Astrocyte of the cerebellum (primary cell): Measurements from ENCODE around the gene GOSR2.

Source experiments
- DNase-seq: peaks from one replicate; pipeline ENCODE4 v3.0.0-alpha.2; 2011; ENCODE audit warnings: low read depth
- H3K4me3 ChIP-seq: 2 replicates; pipeline ENCODE4 v1.5.1; 2011; ENCODE audit warnings: mild to moderate bottlenecking, low read depth, low read length, moderate library complexity
- CTCF ChIP-seq: IDR thresholded peaks from 2 replicates; pipeline ENCODE4 v1.5.1; 2012; ENCODE audit warnings: low read length, low read depth, moderate library complexity, mild to moderate bottlenecking; ENCODE audit errors: missing control alignments
- in situ Hi-C: cut with HindIII; loops from 2 replicates; pipeline ENCODE4 v1.10.0; 2017; ENCODE audit warnings: low sequenced_read_pairs

The GOSR2 gene

GRCh38 chr17:46877466-46877865 lies 45.5 kb upstream of the GOSR2 start:
- TF ChIP-seq CTCF = no peak
- H3K4me3 ChIP-seq = no peak overlapping the region
- DNase-seq = no peak
- in situ Hi-C loops = no loop called here

- no peak for TF ChIP-seq CTCF
- no peak overlapping the region for H3K4me3 ChIP-seq
- in situ Hi-C loops = no loop called here
- no peak for DNase-seq
Observed at GRCh38 chr17:46878055-46878454, 44.9 kb upstream of the GOSR2 start.

DNA sequence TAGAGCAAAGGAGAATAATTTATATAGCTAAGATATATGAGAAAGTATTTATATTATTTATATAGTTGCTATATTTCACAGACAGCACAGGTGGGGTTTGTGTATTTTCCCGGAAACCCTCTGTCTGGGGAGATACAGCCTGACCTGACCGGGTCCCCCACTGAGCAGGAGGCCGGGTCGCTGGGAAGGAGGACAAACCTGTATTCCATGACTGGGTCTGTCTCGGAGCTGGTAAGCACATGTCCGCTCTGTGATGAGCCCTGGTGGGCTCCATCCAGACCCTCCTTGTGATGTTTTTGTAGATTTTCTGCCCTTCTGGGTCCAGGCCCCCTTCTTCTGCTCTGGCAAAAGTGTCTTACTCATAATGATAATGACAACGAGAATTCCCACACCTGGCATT lies 43.9 kb upstream of the GOSR2 start:
- in situ Hi-C loops = no loop called here
- no peak for TF ChIP-seq CTCF
- no peak overlapping the region for H3K4me3 ChIP-seq
- no peak for DNase-seq

- in situ Hi-C loops = no loop called here
- no peak overlapping the region for H3K4me3 ChIP-seq
- DNase-seq = no peak
- no peak for TF ChIP-seq CTCF
Observed at GRCh38 chr17:46881015-46881414, 41.9 kb upstream of the GOSR2 start.

DNA sequence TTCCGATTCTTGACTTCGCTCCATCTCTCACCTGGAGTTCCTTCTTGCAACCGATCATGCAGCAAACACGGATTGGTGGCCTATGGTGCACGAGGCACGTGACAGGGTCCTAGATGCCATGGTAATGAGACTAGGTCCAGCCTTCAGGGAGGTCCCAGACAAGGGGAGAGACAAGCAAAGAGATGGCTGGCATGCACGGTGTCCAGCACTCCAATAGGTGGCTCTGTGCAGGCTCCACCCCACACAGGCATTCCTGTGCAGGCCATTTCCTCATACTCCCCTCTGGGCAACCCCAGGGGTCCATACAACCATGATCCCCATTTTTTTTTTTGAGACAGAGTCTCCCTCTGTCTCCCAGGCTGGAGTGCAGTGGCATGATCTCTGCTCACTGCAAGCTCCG lies 40.3 kb upstream of the GOSR2 start:
- in situ Hi-C loops = no loop called here
- TF ChIP-seq CTCF = no peak
- no peak overlapping the region for H3K4me3 ChIP-seq
- no peak for DNase-seq

- no peak for DNase-seq
- no peak for TF ChIP-seq CTCF
- H3K4me3 ChIP-seq = no peak overlapping the region
- in situ Hi-C loops = no loop called here
Observed at GRCh38 chr17:46883871-46884520, 39.0 kb upstream of the GOSR2 start.

GRCh38 chr17:46884552-46884951 lies 38.4 kb upstream of the GOSR2 start:
- TF ChIP-seq CTCF = no peak
- in situ Hi-C loops = no loop called here
- no peak overlapping the region for H3K4me3 ChIP-seq
- no peak for DNase-seq
